Gastroesophageal sphincter (tissue), 3 donors: ENCODE measurements around the gene PAQR7.

Experiments
- POLR2A ChIP-seq, 2 donors: fragments of 450-650 bp; IDR thresholded peaks; one replicate each; pipeline ENCODE4 v1.6.1; 2017; ENCODE audit warnings: antibody characterized with exemption in 2 of 2, mild to moderate bottlenecking in 2 of 2, moderate library complexity in 1 of 2
- TF ChIP-seq, protein P1 (sequence below), 4 experiments: fragments of 200-600 bp in 2 of 4; fragments of 450-650 bp in 2 of 4; sonication (generic) in 1 of 4; IDR thresholded peaks; one replicate each; pipeline ENCODE4 v1.5.1; 2017 to 2019; ENCODE audit warnings: antibody characterized with exemption in 4 of 4, mild to moderate bottlenecking in 2 of 4, moderate library complexity in 2 of 4

DNA sequence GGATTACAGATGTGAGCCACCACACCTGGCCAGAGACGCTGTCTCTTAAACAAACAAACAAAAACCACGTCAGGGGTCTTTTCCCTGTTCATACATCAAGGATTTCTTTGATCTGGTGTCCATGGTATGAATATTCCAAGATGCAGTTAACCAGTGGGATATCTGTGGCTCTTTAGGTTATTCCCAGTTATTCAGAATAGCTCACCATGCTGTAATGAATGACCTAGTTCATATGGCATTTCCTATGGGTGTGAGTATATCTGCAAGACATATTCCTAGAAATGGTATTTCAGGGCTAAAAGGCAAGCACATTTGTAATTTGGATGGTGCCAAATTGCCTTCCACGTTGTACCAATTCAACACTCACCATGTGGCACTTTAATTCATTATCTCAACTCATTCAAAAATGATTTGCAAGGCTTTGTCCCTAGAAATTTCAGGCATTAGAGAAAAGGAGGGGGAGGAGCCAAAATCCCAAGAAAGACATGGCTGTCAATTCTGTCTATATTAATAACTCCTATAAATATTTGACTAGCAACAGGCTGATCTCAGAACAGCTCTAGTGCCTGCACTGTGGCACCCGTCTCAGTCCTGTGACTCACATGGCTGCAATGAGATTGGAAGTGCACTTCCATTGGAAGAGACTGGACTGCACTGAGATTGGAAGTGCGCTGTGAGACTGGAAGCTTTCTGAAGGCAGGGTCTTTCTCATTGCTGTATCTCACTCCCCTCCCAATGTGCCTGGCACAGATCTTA is 36.7 kb upstream of the PAQR7 start:
- TF ChIP-seq, protein P1, sequence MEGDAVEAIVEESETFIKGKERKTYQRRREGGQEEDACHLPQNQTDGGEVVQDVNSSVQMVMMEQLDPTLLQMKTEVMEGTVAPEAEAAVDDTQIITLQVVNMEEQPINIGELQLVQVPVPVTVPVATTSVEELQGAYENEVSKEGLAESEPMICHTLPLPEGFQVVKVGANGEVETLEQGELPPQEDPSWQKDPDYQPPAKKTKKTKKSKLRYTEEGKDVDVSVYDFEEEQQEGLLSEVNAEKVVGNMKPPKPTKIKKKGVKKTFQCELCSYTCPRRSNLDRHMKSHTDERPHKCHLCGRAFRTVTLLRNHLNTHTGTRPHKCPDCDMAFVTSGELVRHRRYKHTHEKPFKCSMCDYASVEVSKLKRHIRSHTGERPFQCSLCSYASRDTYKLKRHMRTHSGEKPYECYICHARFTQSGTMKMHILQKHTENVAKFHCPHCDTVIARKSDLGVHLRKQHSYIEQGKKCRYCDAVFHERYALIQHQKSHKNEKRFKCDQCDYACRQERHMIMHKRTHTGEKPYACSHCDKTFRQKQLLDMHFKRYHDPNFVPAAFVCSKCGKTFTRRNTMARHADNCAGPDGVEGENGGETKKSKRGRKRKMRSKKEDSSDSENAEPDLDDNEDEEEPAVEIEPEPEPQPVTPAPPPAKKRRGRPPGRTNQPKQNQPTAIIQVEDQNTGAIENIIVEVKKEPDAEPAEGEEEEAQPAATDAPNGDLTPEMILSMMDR (IDR thresholded peaks at IDR 0.05): no peak
- TF ChIP-seq POLR2A (IDR thresholded peaks at IDR 0.05): no peak
